Measurements from ENCODE around the gene PNCK. TPM values are rescaled to one million over a fixed set of nuclear protein-coding genes. Genes with fewer than 3 reads are reported as not detected.

PNCK gene
- total and polyA plus RNA-seq, 2 of the 13 experiments (the other 11 are each of a cell fraction or from before 2014, with no cell fraction given): 33.1 TPM; not detected in 1

DNA sequence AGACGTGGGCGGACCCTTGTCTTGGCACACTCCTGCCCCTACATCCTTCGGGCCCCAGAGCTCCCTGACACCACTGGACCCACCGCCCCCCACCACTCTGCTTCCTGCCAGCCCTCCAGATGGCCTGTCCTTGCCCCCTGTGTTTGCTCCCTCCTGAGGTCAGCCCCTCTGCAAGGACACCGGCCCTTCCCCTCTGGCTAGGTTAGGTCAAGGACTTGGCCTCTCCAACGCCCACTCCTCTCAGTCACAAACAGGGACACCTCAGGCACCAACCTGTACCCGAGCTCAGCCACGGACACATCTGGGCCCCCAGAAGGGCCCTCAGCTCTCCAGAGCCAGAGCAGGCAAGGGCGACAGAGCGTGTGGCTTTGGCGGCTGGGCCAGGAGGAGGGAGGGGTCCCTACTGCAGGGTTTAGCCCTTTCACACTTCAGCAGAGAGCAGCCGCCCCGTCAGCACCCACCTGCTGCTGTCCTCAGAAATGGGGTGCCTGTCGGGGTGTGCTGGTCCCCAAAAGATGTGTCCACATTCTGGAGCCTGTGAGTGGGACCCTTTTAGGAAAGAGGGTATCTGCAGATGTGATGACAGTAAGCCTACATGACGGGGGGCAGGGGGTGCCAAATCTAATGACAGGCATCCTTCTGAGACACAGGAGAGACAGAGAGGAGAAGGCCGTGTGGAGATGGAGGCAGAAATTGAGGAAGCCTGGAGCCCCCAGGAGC lies 50.1 kb downstream of the PNCK start (continued):
- TF ChIP-seq KAT7 (CRISPR knock-in tag; IDR thresholded peaks at IDR 0.05; ENCODE audit: borderline replicate concordance): no peak
- TF ChIP-seq, protein P1, sequence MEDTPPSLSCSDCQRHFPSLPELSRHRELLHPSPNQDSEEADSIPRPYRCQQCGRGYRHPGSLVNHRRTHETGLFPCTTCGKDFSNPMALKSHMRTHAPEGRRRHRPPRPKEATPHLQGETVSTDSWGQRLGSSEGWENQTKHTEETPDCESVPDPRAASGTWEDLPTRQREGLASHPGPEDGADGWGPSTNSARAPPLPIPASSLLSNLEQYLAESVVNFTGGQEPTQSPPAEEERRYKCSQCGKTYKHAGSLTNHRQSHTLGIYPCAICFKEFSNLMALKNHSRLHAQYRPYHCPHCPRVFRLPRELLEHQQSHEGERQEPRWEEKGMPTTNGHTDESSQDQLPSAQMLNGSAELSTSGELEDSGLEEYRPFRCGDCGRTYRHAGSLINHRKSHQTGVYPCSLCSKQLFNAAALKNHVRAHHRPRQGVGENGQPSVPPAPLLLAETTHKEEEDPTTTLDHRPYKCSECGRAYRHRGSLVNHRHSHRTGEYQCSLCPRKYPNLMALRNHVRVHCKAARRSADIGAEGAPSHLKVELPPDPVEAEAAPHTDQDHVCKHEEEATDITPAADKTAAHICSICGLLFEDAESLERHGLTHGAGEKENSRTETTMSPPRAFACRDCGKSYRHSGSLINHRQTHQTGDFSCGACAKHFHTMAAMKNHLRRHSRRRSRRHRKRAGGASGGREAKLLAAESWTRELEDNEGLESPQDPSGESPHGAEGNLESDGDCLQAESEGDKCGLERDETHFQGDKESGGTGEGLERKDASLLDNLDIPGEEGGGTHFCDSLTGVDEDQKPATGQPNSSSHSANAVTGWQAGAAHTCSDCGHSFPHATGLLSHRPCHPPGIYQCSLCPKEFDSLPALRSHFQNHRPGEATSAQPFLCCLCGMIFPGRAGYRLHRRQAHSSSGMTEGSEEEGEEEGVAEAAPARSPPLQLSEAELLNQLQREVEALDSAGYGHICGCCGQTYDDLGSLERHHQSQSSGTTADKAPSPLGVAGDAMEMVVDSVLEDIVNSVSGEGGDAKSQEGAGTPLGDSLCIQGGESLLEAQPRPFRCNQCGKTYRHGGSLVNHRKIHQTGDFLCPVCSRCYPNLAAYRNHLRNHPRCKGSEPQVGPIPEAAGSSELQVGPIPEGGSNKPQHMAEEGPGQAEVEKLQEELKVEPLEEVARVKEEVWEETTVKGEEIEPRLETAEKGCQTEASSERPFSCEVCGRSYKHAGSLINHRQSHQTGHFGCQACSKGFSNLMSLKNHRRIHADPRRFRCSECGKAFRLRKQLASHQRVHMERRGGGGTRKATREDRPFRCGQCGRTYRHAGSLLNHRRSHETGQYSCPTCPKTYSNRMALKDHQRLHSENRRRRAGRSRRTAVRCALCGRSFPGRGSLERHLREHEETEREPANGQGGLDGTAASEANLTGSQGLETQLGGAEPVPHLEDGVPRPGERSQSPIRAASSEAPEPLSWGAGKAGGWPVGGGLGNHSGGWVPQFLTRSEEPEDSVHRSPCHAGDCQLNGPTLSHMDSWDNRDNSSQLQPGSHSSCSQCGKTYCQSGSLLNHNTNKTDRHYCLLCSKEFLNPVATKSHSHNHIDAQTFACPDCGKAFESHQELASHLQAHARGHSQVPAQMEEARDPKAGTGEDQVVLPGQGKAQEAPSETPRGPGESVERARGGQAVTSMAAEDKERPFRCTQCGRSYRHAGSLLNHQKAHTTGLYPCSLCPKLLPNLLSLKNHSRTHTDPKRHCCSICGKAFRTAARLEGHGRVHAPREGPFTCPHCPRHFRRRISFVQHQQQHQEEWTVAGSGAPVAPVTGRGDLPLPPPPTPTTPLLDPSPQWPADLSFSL (CRISPR knock-in tag; IDR thresholded peaks at IDR 0.05): no peak
- no peak for TF ChIP-seq STAG1 (CRISPR knock-in tag; IDR thresholded peaks at IDR 0.05)
- TF ChIP-seq MED1 (CRISPR knock-in tag; IDR thresholded peaks at IDR 0.05): peak; percentile 96
- TF ChIP-seq CCDC6 (CRISPR knock-in tag; IDR thresholded peaks at IDR 0.05): peak; percentile 63
- peak; percentile 20; the same call in 1 of the 2 replicates for TF ChIP-seq KDM6A (CRISPR knock-in tag; IDR thresholded peaks at IDR 0.05; ENCODE audit: low read depth)
- no peak for TF ChIP-seq ATM (IDR thresholded peaks at IDR 0.05; ENCODE audit: borderline replicate concordance)
- no peak for TF ChIP-seq ZBTB37 (CRISPR knock-in tag; IDR thresholded peaks at IDR 0.05)
- TF ChIP-seq PPARG (CRISPR knock-in tag; conservative IDR thresholded peaks at IDR 0.05): peak; percentile 75
- TF ChIP-seq POLR2A (IDR thresholded peaks at IDR 0.05; ENCODE audit: insufficient read depth in 1 of 2, low read depth in 2 of 2, low read length in 2 of 2): 0 out of 4 replicates have a peak, but pooled peaks of 1 of the 2 experiments have one; percentile 26
- TF ChIP-seq ZFAT (CRISPR knock-in tag; conservative IDR thresholded peaks at IDR 0.05): no peak
- no peak for TF ChIP-seq KLF15 (CRISPR knock-in tag; IDR thresholded peaks at IDR 0.05; ENCODE audit: borderline replicate concordance)
- peak; percentile 77 for TF ChIP-seq AGO2 (optimal IDR thresholded peaks at IDR 0.05; ENCODE audit: low read depth, low read length)
- peak; percentile 59 for TF ChIP-seq SALL1 (CRISPR knock-in tag; IDR thresholded peaks at IDR 0.05)
- TF ChIP-seq HNF4G (IDR thresholded peaks at IDR 0.05; ENCODE audit: borderline replicate concordance, low read depth, low read length): peak; percentile 65
- TF ChIP-seq HNF4G (CRISPR knock-in tag; IDR thresholded peaks at IDR 0.05; ENCODE audit: borderline replicate concordance, low read depth): 0 out of 2 replicates have a peak, but pooled peaks have one; percentile 47
- no peak for TF ChIP-seq MYNN (CRISPR knock-in tag; IDR thresholded peaks at IDR 0.05; ENCODE audit: low read depth)
- peak; percentile 45; the same call in 1 of the 2 replicates for TF ChIP-seq ZNF331 (CRISPR knock-in tag; IDR thresholded peaks at IDR 0.05)
- TF ChIP-seq XRCC5 (optimal IDR thresholded peaks at IDR 0.05; ENCODE audit: low read length): no peak
- no peak for TF ChIP-seq ZFP62 (CRISPR knock-in tag; IDR thresholded peaks at IDR 0.05)
- TF ChIP-seq, protein P2, sequence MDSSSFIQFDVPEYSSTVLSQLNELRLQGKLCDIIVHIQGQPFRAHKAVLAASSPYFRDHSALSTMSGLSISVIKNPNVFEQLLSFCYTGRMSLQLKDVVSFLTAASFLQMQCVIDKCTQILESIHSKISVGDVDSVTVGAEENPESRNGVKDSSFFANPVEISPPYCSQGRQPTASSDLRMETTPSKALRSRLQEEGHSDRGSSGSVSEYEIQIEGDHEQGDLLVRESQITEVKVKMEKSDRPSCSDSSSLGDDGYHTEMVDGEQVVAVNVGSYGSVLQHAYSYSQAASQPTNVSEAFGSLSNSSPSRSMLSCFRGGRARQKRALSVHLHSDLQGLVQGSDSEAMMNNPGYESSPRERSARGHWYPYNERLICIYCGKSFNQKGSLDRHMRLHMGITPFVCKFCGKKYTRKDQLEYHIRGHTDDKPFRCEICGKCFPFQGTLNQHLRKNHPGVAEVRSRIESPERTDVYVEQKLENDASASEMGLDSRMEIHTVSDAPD (CRISPR knock-in tag; IDR thresholded peaks at IDR 0.05): no peak

All from HepG2 (cell line).